Esophagus muscularis mucosa (tissue), 4 donors: ENCODE measurements around the gene WDR4. TPM values are rescaled to one million over a fixed set of nuclear protein-coding genes. Genes with fewer than 3 reads are reported as not detected.

Experiments
- DNase-seq: peaks from one replicate; pipeline ENCODE4 v3.0.0-alpha.2; 2017; ENCODE audit errors: extremely low spot score
- H3K27ac ChIP-seq, 4 donors: fragments of 200-600 bp; sonication (generic); replicated peaks in 1 of 4; 1 replicate in 3 of 4; 2 replicates in 1 of 4; pipeline ENCODE4 v1.5.1; 2016 to 2019; ENCODE audit warnings: mild to moderate bottlenecking in 1 of 4
- H3K27me3 ChIP-seq, 4 donors: fragments of 200-600 bp; sonication (generic); one replicate each; pipeline versions ENCODE4 v1.5.1 to v1.6.0; 2016 to 2019
- H3K36me3 ChIP-seq, 4 donors: fragments of 200-600 bp; sonication (generic); one replicate each; pipeline ENCODE4 v1.5.1; 2016 to 2019
- H3K4me1 ChIP-seq, 4 donors: fragments of 200-600 bp; sonication (generic); one replicate each; pipeline ENCODE4 v1.5.1; 2016 to 2019
- H3K4me3 ChIP-seq, 4 donors: fragments of 200-600 bp; sonication (generic); 1 replicate in 2 of 4; 2 replicates in 2 of 4; pipeline ENCODE4 v1.5.1; 2016 to 2019; ENCODE audit warnings: mild to moderate bottlenecking in 4 of 4, moderate library complexity in 1 of 4
- H3K9me3 ChIP-seq, 4 donors: fragments of 200-600 bp; sonication (generic); 1 replicate in 3 of 4; 2 replicates in 1 of 4; pipeline ENCODE4 v1.5.1; 2016 to 2019
- EP300 ChIP-seq: sonication (generic); formaldehyde crosslinking; IDR thresholded peaks from one replicate; pipeline ENCODE4 v1.6.1; 2017; ENCODE audit warnings: antibody characterized with exemption
- POLR2A ChIP-seq: fragments of 450-650 bp; IDR thresholded peaks from one replicate; pipeline ENCODE4 v1.6.1; 2017; ENCODE audit warnings: antibody characterized with exemption, moderate library complexity, mild to moderate bottlenecking, low read depth
- POLR2AphosphoS5 ChIP-seq, 2 donors: sonication (generic); formaldehyde crosslinking; IDR thresholded peaks; one replicate each; pipeline ENCODE4 v1.6.1; 2017; ENCODE audit warnings: antibody characterized with exemption in 2 of 2
- WGBS: methylation state at CpG from one replicate; pipeline ENCODE4 v1.1.5; 2018; 5-methylcytosine and 5-hydroxymethylcytosine counted together
- intact Hi-C: fragments of 100-400 bp; cut with DNase I; formaldehyde crosslinking; loops from one replicate; pipeline ENCODE4 v1.15.1; 2023
- total RNA-seq, 4 donors: library from RNA; depleted of rRNA; stranded (reverse); fragments of >200 nt; gene quantifications; one replicate each; pipeline versions ENCODE4 v1.1.0 to v1.2.1, GENCODE V29; 2016
- TF ChIP-seq, protein P1 (sequence below), 3 experiments: fragments of 200-600 bp in 2 of 3; fragments of 450-650 bp in 1 of 3; sonication (generic) in 2 of 3; IDR thresholded peaks; one replicate each; pipeline ENCODE4 v1.5.1; 2017 to 2019; ENCODE audit warnings: antibody characterized with exemption in 3 of 3, mild to moderate bottlenecking in 2 of 3, moderate library complexity in 1 of 3

Gene WDR4
- total RNA-seq, 4 donors from 2014 or later = 5.8 to 10.1 (median 7.0) TPM

DNA sequence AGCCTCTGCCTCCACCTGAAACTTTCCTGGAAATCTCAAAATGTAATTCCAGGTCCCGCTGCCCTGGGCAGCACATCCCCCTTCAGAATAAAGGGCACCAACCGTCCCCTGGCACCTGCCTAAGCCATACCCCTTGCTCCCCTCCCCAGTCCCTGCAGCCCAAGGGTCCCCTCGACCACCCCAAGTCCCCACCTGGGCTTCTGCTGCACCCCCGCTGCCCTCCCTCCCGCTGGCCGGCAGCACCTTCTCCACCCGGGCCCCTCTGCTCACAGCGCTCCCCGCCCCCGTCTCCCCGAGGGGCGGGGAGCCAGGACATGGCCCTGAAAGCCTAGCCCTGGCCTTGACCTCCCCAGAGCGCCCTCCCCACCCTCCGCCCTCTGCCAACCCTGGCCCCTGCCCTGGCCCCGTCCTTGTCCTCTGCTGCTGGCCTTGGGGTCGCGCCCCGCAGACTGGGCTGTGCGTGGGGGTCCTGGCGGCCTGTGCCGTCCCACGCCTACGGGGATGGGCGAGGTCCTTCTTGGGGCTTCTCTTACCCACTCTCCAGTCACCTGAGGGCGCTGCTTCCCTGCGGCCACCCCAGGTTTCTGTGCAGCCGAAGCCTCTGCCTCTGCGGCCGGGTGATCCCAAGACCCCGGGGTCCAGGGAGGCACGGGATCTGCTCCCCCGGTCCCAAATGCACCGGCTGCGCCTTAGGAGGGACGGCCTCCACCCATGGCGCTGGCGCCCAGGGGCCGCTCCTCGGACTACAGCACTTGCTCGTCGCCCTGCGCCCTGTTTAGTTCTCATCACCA, 41.7 kb downstream of the WDR4 start:
- intact Hi-C loops = no loop called here
- Histone ChIP-seq H3K27me3 (peaks cover 0 to 2% (median 0%) of the 10 kb centered on the region in 4 donors), H3K4me3 (no peak overlapping the region), H3K36me3 (peaks cover 10 to 38% (median 36%) of the 10 kb centered on the region in 4 donors), H3K4me1 (peaks cover 0 to 7% (median 2%) of the 10 kb centered on the region in 4 donors), H3K9me3 (no peaks in the 10 kb centered on the region), H3K27ac (no peak overlapping the region)
- WGBS = 74% methylated on average over 5 of the region's 42 CpGs
- TF ChIP-seq POLR2AphosphoS5 (IDR thresholded peaks at IDR 0.05) = no peak
- TF ChIP-seq EP300 = no peak
- TF ChIP-seq, protein P1, sequence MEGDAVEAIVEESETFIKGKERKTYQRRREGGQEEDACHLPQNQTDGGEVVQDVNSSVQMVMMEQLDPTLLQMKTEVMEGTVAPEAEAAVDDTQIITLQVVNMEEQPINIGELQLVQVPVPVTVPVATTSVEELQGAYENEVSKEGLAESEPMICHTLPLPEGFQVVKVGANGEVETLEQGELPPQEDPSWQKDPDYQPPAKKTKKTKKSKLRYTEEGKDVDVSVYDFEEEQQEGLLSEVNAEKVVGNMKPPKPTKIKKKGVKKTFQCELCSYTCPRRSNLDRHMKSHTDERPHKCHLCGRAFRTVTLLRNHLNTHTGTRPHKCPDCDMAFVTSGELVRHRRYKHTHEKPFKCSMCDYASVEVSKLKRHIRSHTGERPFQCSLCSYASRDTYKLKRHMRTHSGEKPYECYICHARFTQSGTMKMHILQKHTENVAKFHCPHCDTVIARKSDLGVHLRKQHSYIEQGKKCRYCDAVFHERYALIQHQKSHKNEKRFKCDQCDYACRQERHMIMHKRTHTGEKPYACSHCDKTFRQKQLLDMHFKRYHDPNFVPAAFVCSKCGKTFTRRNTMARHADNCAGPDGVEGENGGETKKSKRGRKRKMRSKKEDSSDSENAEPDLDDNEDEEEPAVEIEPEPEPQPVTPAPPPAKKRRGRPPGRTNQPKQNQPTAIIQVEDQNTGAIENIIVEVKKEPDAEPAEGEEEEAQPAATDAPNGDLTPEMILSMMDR (IDR thresholded peaks at IDR 0.05) = no peak
- TF ChIP-seq POLR2A = no peak
- DNase-seq = peak; percentile 78

DNA sequence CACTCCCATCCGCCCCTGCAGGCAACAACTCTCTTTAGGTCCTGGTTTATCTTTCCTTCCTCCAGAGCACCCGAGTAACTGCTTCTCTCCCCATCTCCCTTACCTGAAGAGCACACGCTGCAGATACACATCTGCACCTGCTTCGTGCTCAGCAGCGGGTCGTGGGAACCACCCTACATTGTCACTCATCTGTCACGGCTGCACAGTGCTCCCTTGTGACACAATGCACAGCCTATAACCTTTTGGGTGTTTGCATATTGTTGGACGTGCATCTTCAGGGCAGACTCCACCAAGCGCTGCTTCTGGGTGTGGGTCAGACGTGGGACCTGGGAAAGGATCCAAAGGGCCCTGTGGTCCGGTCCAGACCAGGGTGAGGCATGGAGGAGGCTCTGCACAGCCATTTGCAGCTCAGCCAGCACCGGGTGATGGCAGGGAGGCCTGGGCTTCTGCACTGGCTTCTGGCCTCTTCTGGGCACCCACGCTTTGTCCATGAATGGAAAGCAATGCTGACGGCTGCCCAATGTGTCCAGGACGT, 42.5 kb downstream of the WDR4 start:
- peak; percentile 60 for DNase-seq
- H3K36me3 ChIP-seq = peaks cover 4 to 34% (median 29%) of the 10 kb centered on the region in 4 donors
- WGBS = 60% methylated on average over 15 of the region's 15 CpGs
- no peaks in the 10 kb centered on the region for H3K9me3 ChIP-seq
- TF ChIP-seq POLR2AphosphoS5 (IDR thresholded peaks at IDR 0.05) (no peak), EP300 (no peak), POLR2A (no peak)
- TF ChIP-seq, protein P1 (IDR thresholded peaks at IDR 0.05) = no peak
- H3K4me1 ChIP-seq = peaks cover 0 to 7% (median 2%) of the 10 kb centered on the region in 4 donors
- intact Hi-C loops = no loop called here
- no peak overlapping the region for H3K4me3 ChIP-seq
- H3K27me3 ChIP-seq = peaks cover 0 to 8% (median 0%) of the 10 kb centered on the region in 4 donors
- no peak overlapping the region for H3K27ac ChIP-seq

DNA sequence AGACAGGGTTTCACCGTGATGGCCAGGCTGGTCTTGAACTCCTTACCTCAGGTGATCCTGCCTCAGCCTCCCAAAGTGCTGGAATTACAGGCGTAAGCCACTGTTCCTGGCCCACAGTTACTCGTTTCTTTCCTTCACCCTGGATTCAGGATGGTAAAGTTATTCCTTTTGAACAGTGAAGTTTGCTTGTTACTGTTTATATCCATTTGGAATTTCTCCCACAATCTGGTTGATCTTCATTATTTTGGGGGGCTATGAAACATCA, 43.0 kb downstream of the WDR4 start:
- H3K36me3 ChIP-seq = peaks cover 4 to 30% (median 24%) of the 10 kb centered on the region in 4 donors
- WGBS = 90% methylated on average over 3 of the region's 3 CpGs
- intact Hi-C loops = no loop called here
- H3K9me3 ChIP-seq = no peaks in the 10 kb centered on the region
- no peak for TF ChIP-seq EP300
- peaks cover 0 to 13% (median 0%) of the 10 kb centered on the region in 4 donors for H3K27me3 ChIP-seq
- no peak overlapping the region for H3K4me3 ChIP-seq
- no peak overlapping the region for H3K27ac ChIP-seq
- peaks cover 0 to 7% (median 2%) of the 10 kb centered on the region in 4 donors for H3K4me1 ChIP-seq
- DNase-seq = no peak

DNA sequence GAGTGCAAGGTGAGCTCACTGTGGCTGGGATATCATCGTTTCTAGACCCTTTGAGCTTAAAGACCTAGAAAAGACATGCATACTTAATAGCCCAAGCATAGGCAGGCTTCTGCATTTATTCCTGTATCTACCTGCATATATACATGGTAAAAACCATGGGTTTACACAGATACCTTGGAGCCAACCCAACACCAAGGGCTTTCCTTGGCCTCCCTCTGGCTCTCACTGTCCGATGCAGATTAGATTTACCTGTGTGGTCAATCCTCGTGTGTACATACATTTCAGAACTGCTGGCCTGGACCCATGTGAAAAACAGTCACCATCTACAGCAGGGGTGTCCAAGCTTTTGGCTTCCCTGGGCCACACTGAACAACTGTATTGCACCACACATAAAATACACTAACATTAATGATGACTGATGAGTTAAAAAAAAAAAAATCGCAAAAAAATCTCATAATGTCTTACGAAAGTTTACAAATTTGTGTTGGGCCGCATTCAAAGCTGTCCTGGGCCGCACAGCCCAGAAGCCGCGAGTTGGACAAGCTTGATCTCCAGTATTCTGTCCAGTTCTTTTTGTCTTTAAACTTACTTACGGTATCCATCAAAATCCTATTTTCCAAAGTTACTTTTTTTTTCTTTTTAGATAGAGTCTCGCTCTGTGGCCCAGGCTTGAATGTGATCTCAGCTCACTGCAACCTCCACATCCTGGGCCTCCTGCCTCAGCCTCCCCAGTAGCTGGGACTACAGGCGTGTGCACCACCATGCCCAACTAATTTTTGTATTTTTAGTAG, 43.5 kb downstream of the WDR4 start:
- Histone ChIP-seq H3K27ac (no peak overlapping the region), H3K36me3 (peaks cover 4 to 24% (median 19%) of the 10 kb centered on the region in 4 donors), H3K27me3 (peaks cover 0 to 18% (median 0%) of the 10 kb centered on the region in 4 donors), H3K4me3 (no peak overlapping the region), H3K9me3 (no peaks in the 10 kb centered on the region), H3K4me1 (peaks cover 0 to 7% (median 2%) of the 10 kb centered on the region in 4 donors)
- no peak for TF ChIP-seq EP300
- no peak for TF ChIP-seq POLR2AphosphoS5 (IDR thresholded peaks at IDR 0.05)
- TF ChIP-seq, protein P1 (IDR thresholded peaks at IDR 0.05) = no peak
- TF ChIP-seq POLR2A = no peak
- intact Hi-C loops = no loop called here
- WGBS = 80% methylated on average over 12 of the region's 12 CpGs
- peak; percentile 77 for DNase-seq

DNA sequence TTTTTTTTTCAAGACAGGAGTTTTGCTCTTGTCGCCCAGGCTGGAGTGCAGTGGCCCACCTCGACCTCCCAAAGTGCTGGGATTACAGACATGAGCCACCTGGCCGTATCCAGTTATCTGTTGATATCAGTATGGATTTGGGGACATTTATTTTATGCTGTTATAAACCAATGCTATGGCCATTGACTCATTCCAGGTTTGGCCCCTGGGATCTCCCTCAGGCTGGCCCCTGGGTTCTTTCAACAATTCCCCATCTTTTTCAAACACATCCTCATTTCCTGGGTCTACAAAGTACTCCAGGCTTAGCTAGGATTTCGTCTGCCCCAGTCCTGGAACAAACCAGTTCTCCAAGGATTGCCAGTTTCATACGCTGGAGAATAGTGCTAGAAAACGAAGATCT, 44.1 kb downstream of the WDR4 start:
- peak; percentile 70 for DNase-seq
- Histone ChIP-seq H3K4me3 (no peak overlapping the region), H3K9me3 (no peaks in the 10 kb centered on the region), H3K27ac (no peak overlapping the region), H3K27me3 (peaks cover 0 to 24% (median 0%) of the 10 kb centered on the region in 4 donors), H3K4me1 (peaks cover 0 to 7% (median 2%) of the 10 kb centered on the region in 4 donors), H3K36me3 (peaks cover 0 to 18% (median 13%) of the 10 kb centered on the region in 4 donors)
- TF ChIP-seq EP300 = no peak
- TF ChIP-seq, protein P1 (IDR thresholded peaks at IDR 0.05) = no peak
- TF ChIP-seq POLR2AphosphoS5 (IDR thresholded peaks at IDR 0.05) = no peak
- no peak for TF ChIP-seq POLR2A
- intact Hi-C loops = no loop called here
- WGBS = 80% methylated on average over 6 of the region's 6 CpGs
